HCT116 (cell line): ENCODE measurements around the gene PDE4D. TPM values are rescaled to one million over a fixed set of nuclear protein-coding genes. Genes with fewer than 3 reads are reported as not detected.

Source experiments
- ATAC-seq: fragments of 200-7000 bp; cut with Tn5 transposase; 2 replicates; pipeline ENCODE4 v1.9.1; 2020; ENCODE audit warnings: mild to moderate bottlenecking, moderate library complexity
- BruUV-seq: library from RNA; stranded (reverse); fragments of 400-500 nt; replicated peaks from 2 replicates; lab custom pipeline; 2021; lab: Mats Ljungman, UMichigan
- CTCF ChIA-PET: fragments of 300-600 bp; sonication (Branson Sonifier 250); formaldehyde crosslinking; loops from one replicate; lab custom pipeline; 2021; ENCODE audit warnings: antibody characterized with exemption; lab: Charles Lee
- POLR2A ChIA-PET: fragments of 300-600, 350-600 bp; sonication (Branson Sonifier 250); formaldehyde crosslinking; loops from one replicate; lab custom pipeline; 2021; ENCODE audit warnings: antibody characterized with exemption; lab: Charles Lee
- RAD21 ChIA-PET, 2 experiments: fragments of 300-600 bp; sonication (Branson Sonifier 250); formaldehyde crosslinking; loops; one replicate each; lab custom pipeline; 2023; ENCODE audit warnings: low total read pairs in 2 of 2; ENCODE audit not compliant: uncharacterized antibody in 2 of 2, unreplicated experiment in 2 of 2, low non-redundant PET in 1 of 2; lab: Charles Lee
- DNase-seq: peaks from one replicate; pipeline ENCODE4 v3.0.0-alpha.2; 2010; ENCODE audit warnings: low read depth, low spot score
- H2AFZ ChIP-seq: fragments of 200-600 bp; shearing (Covaris generic), sonication (generic); 2 replicates; pipeline ENCODE4 v1.6.1; 2017; ENCODE audit warnings: low read depth, mixed run types, mixed read lengths, antibody characterized with exemption, low read length; ENCODE audit not compliant: poor library complexity, severe bottlenecking
- H3K27ac ChIP-seq: 2 replicates; pipeline ENCODE4 v1.5.1; 2012; ENCODE audit warnings: low read depth, low read length
- H3K27me3 ChIP-seq: fragments of 200-600 bp; sonication (generic); 2 replicates; pipeline ENCODE4 v1.6.1; 2016; ENCODE audit warnings: mixed run types, low read length, mixed read lengths; ENCODE audit not compliant: insufficient read depth
- H3K36me3 ChIP-seq, 2 experiments: fragments of 200-500 bp in 1 of 2; fragments of 200-600 bp in 1 of 2; sonication (Bioruptor generic) in 1 of 2; sonication (generic) in 1 of 2; 2 replicates each; pipeline versions ENCODE4 v1.5.1 to v1.6.1; 2014 to 2016; ENCODE audit warnings: low read length in 2 of 2, inconsistent platforms in 1 of 2, mixed read lengths in 1 of 2, mixed run types in 1 of 2; ENCODE audit not compliant: insufficient read depth in 2 of 2, control insufficient read depth in 1 of 2
- H3K4me1 ChIP-seq, 2 experiments: fragments of 200-600 bp in 1 of 2; sonication (generic) in 1 of 2; 2 replicates each; pipeline versions ENCODE4 v1.5.1 to v1.6.1; 2012 to 2017; ENCODE audit warnings: low read length in 2 of 2, inconsistent platforms in 1 of 2, mild to moderate bottlenecking in 1 of 2, mixed read lengths in 1 of 2, mixed run types in 1 of 2, moderate library complexity in 1 of 2; ENCODE audit not compliant: insufficient read depth in 2 of 2, control insufficient read depth in 1 of 2
- H3K4me2 ChIP-seq: fragments of 200-600 bp; sonication (generic); 2 replicates; pipeline ENCODE4 v1.6.1; 2017; ENCODE audit warnings: mixed run types, low read length, mixed read lengths
- H3K4me3 ChIP-seq, 2 experiments: fragments of 200-600 bp in 1 of 2; sonication (generic) in 1 of 2; replicated peaks in 1 of 2; 2 replicates each; pipeline ENCODE4 v1.5.1; 2011 to 2016; ENCODE audit warnings: low read length in 2 of 2, control low read depth in 1 of 2, low read depth in 1 of 2, mild to moderate bottlenecking in 1 of 2, mixed read lengths in 1 of 2, mixed run types in 1 of 2
- H3K79me2 ChIP-seq: fragments of 200-600 bp; sonication (generic); 2 replicates; pipeline ENCODE4 v1.6.1; 2017; ENCODE audit warnings: mild to moderate bottlenecking, mixed run types, low read length, moderate library complexity, mixed read lengths; ENCODE audit not compliant: insufficient read depth
- H3K9ac ChIP-seq: fragments of 200-600 bp; sonication (generic); 2 replicates; pipeline ENCODE4 v1.6.1; 2016; ENCODE audit warnings: low read length, mixed read lengths
- H3K9me2 ChIP-seq: fragments of 200-600 bp; sonication (generic), shearing (Covaris generic); 2 replicates; pipeline ENCODE4 v1.6.1; 2017; ENCODE audit warnings: mixed run types, mild to moderate bottlenecking, moderate library complexity; ENCODE audit not compliant: insufficient read depth
- H3K9me3 ChIP-seq, 2 experiments: fragments of 200-500 bp in 1 of 2; fragments of 200-600 bp in 1 of 2; sonication (Bioruptor generic) in 1 of 2; sonication (generic) in 1 of 2; 2 replicates each; pipeline ENCODE4 v1.6.1; 2014 to 2017; ENCODE audit warnings: low read length in 2 of 2, mixed read lengths in 2 of 2, inconsistent platforms in 1 of 2, low read depth in 1 of 2, mild to moderate bottlenecking in 1 of 2, mixed run types in 1 of 2, moderate library complexity in 1 of 2; ENCODE audit not compliant: control insufficient read depth in 1 of 2, insufficient read depth in 1 of 2
- H4K20me1 ChIP-seq: fragments of 200-600 bp; sonication (generic), shearing (Covaris generic); 2 replicates; pipeline ENCODE4 v1.6.1; 2017; ENCODE audit warnings: mixed run types, mild to moderate bottlenecking, moderate library complexity; ENCODE audit not compliant: insufficient read depth
- CEBPB ChIP-seq: IDR thresholded peaks from 2 replicates; pipeline ENCODE4 v1.6.1; 2012; ENCODE audit warnings: low read depth
- CTCF ChIP-seq, 3 experiments: fragments of 200-600 bp in 1 of 3; sonication (generic) in 1 of 3; IDR thresholded peaks in 2 of 3; conservative IDR thresholded peaks in 1 of 3; 2 replicates each; pipeline ENCODE4 v1.5.1; 2012 to 2017; ENCODE audit warnings: low read depth in 2 of 3, low read length in 2 of 3, antibody characterized with exemption in 1 of 3, borderline replicate concordance in 1 of 3, control low read depth in 1 of 3, mild to moderate bottlenecking in 1 of 3, mixed read lengths in 1 of 3, mixed run types in 1 of 3, moderate library complexity in 1 of 3; ENCODE audit not compliant: insufficient read depth in 1 of 3
- EZH2 ChIP-seq: fragments of 200-600 bp; sonication (generic); IDR thresholded peaks from 2 replicates; pipeline ENCODE4 v1.6.1; 2017; ENCODE audit warnings: antibody characterized with exemption, mixed run types
- REST ChIP-seq: IDR thresholded peaks from 2 replicates; pipeline ENCODE4 v1.6.1; 2012; ENCODE audit warnings: low read depth
- SRF ChIP-seq: IDR thresholded peaks from 2 replicates; pipeline ENCODE4 v1.6.1; 2012; ENCODE audit warnings: low read depth
- YY1 ChIP-seq: IDR thresholded peaks from 2 replicates; pipeline ENCODE4 v1.6.1; 2011; ENCODE audit warnings: low read length, low read depth, moderate library complexity, mild to moderate bottlenecking; ENCODE audit not compliant: insufficient replicate concordance; ENCODE audit errors: extremely low read depth
- ZNF274 ChIP-seq: fragments of 200-500 bp; sonication (Bioruptor generic); IDR thresholded peaks from 2 replicates; pipeline ENCODE4 v1.6.1; 2014; ENCODE audit warnings: mild to moderate bottlenecking, low read depth, low read length, inconsistent platforms
- intact Hi-C: fragments of 100-400 bp; cut with micrococcal nuclease; formaldehyde crosslinking; loops from 2 replicates; pipeline ENCODE4 v1.10.0; 2022
- total RNA-seq: library from RNA; stranded (reverse); gene quantifications from one replicate; pipeline ENCODE4 v1.2.1, GENCODE V29; 2021; ENCODE audit not compliant: unreplicated experiment

Gene PDE4D
- total RNA-seq, 1 experiment from 2014 or later, result 1.1 TPM

- ChIA-PET POLR2A (no interaction called here), RAD21 (no interaction called here)
- Histone ChIP-seq H4K20me1 (no peaks in the 10 kb centered on the region), H3K27ac (no peak overlapping the region), H3K4me3 (no peak overlapping the region)
- TF ChIP-seq SRF (no peak), ZNF274 (no peak), REST (no peak), CTCF (IDR thresholded peaks at IDR 0.05 in 2 of 3, conservative IDR thresholded peaks at IDR 0.05 in 1 of 3; ENCODE audit: borderline replicate concordance in 1 of 3, insufficient read depth in 1 of 3, low read depth in 2 of 3, low read length in 2 of 3) (no peak), EZH2 (no peak), CEBPB (no peak), YY1 (no peak)
- TF ChIP-seq, all 23 proteins: peak for 0
- intact Hi-C loops, result no loop called here
- Histone ChIP-seq H2AFZ (no peak overlapping the region), H3K9me2 (no peaks in the 10 kb centered on the region), H3K27me3 (no peaks in the 10 kb centered on the region; the same call in 1 of the 2 replicates), H3K4me2 (no peak overlapping the region), H3K9me3 (no peaks in the 10 kb centered on the region), H3K36me3 (no peaks in the 10 kb centered on the region), H3K79me2 (no peaks in the 10 kb centered on the region), H3K9ac (no peak overlapping the region), H3K4me1 (no peaks in the 10 kb centered on the region)
- no peak for ATAC-seq
- CTCF ChIA-PET, result no interaction called here
- BruUV-seq, result no TSS peak
- no peak for DNase-seq
These were observed 270.7 kb downstream of the PDE4D start for GRCh38 chr5:59622848-59623247.
